ENCODE measurements around the gene SETD2.
"Not testable (repeated sequence)": the region's sequence is repeated elsewhere in the genome, so short reads cannot be mapped to it uniquely, and the experiment has no call there.

DNA sequence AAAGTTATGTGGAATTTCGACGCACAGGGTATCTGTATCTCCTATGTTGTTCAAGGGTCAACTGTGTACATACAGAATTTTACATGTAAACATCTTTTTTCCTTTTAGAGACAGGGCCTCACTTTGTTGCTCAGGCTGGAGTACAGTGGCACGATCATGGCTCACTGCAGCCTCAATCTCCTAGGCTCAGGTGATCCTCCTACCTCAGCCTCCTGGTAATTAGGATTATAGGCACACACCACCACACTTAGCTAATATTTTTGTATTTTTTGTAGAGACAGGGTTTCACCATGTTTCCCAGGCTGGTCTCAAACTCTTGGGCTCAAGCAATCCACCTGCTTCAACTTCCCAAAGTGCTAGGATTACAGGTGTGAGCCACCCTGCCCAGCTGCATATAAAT lies 97.7 kb downstream of the SETD2 start:
- not testable (repeated sequence) for TF ChIP-seq EZH2 (IDR thresholded peaks at IDR 0.05; ENCODE audit: low read length, unreplicated experiment)
- TF ChIP-seq, protein P1, sequence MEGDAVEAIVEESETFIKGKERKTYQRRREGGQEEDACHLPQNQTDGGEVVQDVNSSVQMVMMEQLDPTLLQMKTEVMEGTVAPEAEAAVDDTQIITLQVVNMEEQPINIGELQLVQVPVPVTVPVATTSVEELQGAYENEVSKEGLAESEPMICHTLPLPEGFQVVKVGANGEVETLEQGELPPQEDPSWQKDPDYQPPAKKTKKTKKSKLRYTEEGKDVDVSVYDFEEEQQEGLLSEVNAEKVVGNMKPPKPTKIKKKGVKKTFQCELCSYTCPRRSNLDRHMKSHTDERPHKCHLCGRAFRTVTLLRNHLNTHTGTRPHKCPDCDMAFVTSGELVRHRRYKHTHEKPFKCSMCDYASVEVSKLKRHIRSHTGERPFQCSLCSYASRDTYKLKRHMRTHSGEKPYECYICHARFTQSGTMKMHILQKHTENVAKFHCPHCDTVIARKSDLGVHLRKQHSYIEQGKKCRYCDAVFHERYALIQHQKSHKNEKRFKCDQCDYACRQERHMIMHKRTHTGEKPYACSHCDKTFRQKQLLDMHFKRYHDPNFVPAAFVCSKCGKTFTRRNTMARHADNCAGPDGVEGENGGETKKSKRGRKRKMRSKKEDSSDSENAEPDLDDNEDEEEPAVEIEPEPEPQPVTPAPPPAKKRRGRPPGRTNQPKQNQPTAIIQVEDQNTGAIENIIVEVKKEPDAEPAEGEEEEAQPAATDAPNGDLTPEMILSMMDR (conservative IDR thresholded peaks at IDR 0.05; ENCODE audit: low read depth, low read length), result not testable (repeated sequence)
